WI38 (cell line): Measurements from ENCODE around the gene COL26A1.

Experiments used
- H3K4me3 ChIP-seq: 2 replicates; pipeline ENCODE4 v1.5.1; 2011; ENCODE audit warnings: low read depth, mild to moderate bottlenecking, control low read depth, low read length
- CTCF ChIP-seq: IDR thresholded peaks from 2 replicates; pipeline ENCODE4 v1.5.1; 2012; ENCODE audit warnings: low read depth, mild to moderate bottlenecking, control low read depth, low read length

The COL26A1 gene

DNA sequence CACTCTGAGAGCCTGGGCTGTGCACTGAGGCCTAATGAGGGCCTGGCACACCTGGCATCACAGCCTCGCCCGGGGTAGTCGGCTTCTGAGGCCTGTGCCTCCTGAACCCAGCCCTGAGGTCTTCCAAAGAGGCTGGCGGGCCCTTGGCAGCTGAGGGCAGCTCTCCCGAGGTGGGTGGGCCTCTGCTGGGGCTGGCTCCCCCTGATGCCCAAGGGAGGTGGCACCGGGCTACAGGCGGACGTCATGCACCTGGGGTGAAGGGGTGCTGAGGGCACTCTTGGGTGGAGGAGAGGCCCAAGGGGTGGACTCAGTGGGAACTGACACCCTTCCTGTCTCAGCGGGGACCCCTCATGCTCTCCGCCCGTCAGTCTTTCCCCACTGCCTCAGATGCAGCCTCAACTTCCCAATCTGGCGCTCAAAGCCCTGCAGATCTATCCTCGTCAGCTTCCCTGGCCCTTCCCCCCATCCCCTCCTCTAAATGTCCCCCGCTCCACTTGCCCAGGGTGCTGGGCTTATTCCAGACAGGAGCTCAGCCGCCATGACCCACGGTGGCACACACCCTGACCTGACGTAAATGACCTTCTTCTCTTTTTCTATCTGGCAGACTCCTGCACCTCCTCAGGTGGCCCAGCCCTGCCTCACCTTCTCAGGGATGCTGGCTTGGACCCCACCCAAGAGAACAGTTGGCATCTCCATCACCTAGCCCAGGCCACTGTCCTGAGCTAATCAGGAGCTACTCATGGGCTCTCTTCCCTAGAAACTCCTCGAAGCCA lies 228.2 kb downstream of the COL26A1 start:
- no peak overlapping the region for H3K4me3 ChIP-seq
- TF ChIP-seq CTCF, result no peak

DNA sequence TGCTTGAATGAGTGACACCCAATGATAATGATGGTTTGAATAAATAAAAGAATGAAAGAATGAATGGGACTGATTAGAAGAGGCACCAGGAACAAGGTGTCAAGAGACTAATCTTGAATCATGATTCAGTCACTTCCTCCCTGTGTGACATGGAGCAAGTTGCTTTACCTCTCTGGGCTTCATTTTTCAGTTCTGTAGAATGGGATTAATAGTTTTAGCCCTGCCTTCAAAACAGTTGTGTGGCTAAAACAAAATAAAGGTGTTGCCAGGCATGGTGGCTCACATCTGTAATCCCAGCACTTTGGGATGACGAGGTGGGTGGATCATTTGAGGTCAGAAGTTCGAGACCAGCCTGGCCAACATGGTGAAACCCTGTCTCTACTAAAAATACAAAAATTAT lies 228.8 kb downstream of the COL26A1 start:
- H3K4me3 ChIP-seq, result no peak overlapping the region
- TF ChIP-seq CTCF, result no peak

GRCh38 chr7:101593556-101593955 lies 230.9 kb downstream of the COL26A1 start:
- H3K4me3 ChIP-seq, result no peak overlapping the region
- TF ChIP-seq CTCF, result no peak

DNA sequence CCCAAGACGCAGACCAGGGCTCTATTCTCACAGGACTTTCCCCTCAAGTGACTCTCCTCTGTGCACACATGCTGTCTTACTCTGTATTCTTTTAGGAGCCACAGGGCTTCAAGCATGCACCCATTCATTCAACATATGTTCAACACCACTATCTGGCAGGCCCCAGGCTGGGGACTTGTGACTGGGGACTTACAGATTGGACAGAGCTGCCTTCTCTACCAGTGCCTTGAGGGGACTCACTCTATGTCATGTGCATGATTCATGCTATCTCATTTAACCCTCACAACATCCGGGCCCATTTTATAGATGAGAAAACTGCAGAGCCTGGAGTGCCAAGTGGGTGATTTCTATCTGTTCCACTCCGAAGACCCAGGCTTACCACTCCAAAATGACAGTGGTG lies 232.1 kb downstream of the COL26A1 start:
- H3K4me3 ChIP-seq, result no peak overlapping the region
- no peak for TF ChIP-seq CTCF

GRCh38 chr7:101595246-101595645 lies 232.6 kb downstream of the COL26A1 start:
- H3K4me3 ChIP-seq, result no peak overlapping the region

GRCh38 chr7:101595766-101596537 lies 233.3 kb downstream of the COL26A1 start:
- H3K4me3 ChIP-seq, result no peak overlapping the region
- no peak for TF ChIP-seq CTCF

More at GRCh38 chr7:101595246-101595645, 232.6 kb downstream of the COL26A1 start:
- no peak for TF ChIP-seq CTCF

- TF ChIP-seq CTCF, result no peak
- H3K4me3 ChIP-seq, result no peak overlapping the region
Observed at GRCh38 chr7:101596898-101597297, 234.2 kb downstream of the COL26A1 start.
